Glomerular visceral epithelial cell (primary cell): ENCODE data around the gene SH2D2A.

Experiments
- DNase-seq: peaks from one replicate; pipeline ENCODE4 v3.0.0-alpha.2; 2016; ENCODE audit errors: extremely low spot score

SH2D2A gene

GRCh38 chr1:156847591-156848460 is 31.2 kb upstream of the SH2D2A start:
- DNase-seq = no peak

GRCh38 chr1:156846643-156847042 is 30.0 kb upstream of the SH2D2A start:
- no peak for DNase-seq

- no peak for DNase-seq
Measured at GRCh38 chr1:156845953-156846545, 29.4 kb upstream of the SH2D2A start.

- DNase-seq = no peak
Measured at GRCh38 chr1:156845055-156845952, 28.7 kb upstream of the SH2D2A start.

GRCh38 chr1:156844638-156845037 is 28.0 kb upstream of the SH2D2A start:
- DNase-seq = no peak

- DNase-seq = no peak
Measured at GRCh38 chr1:156844102-156844501, 27.5 kb upstream of the SH2D2A start.

GRCh38 chr1:156842618-156843300 is 26.1 kb upstream of the SH2D2A start:
- DNase-seq = no peak

- DNase-seq = no peak
Measured at GRCh38 chr1:156841295-156841855, 24.7 kb upstream of the SH2D2A start.

GRCh38 chr1:156840898-156841279 is 24.2 kb upstream of the SH2D2A start:
- DNase-seq = no peak

GRCh38 chr1:156840186-156840897 is 23.7 kb upstream of the SH2D2A start:
- no peak for DNase-seq

- no peak for DNase-seq
Measured at GRCh38 chr1:156839426-156840109, 22.9 kb upstream of the SH2D2A start.

- DNase-seq = no peak
Measured at GRCh38 chr1:156838972-156839371, 22.3 kb upstream of the SH2D2A start.

- no peak for DNase-seq
Measured at GRCh38 chr1:156836892-156837291, 20.2 kb upstream of the SH2D2A start.

- DNase-seq = no peak
Measured at GRCh38 chr1:156836041-156836654, 19.5 kb upstream of the SH2D2A start.

- DNase-seq = no peak
Measured at GRCh38 chr1:156834322-156834721, 17.7 kb upstream of the SH2D2A start.

- DNase-seq = no peak
Measured at GRCh38 chr1:156833603-156834002, 17.0 kb upstream of the SH2D2A start.

- DNase-seq = no peak
Measured at GRCh38 chr1:156832434-156832833, 15.8 kb upstream of the SH2D2A start.

GRCh38 chr1:156828400-156829124 is 11.9 kb upstream of the SH2D2A start:
- DNase-seq = no peak

- DNase-seq = no peak
Measured at GRCh38 chr1:156826630-156827029, 10.0 kb upstream of the SH2D2A start.
